SK-N-SH (cell line): ENCODE measurements around the gene POLR1E. TPM values are rescaled to one million over a fixed set of nuclear protein-coding genes. Genes with fewer than 3 reads are reported as not detected.
"Not testable (repeated sequence)": the region's sequence is repeated elsewhere in the genome, so short reads cannot be mapped to it uniquely, and the experiment has no call there.

Experiments
- CTCF ChIA-PET: fragments of 300-600, 350-600 bp; formaldehyde crosslinking; extraction: SDS; loops from one replicate; lab custom pipeline; 2021; lab: Yijun Ruan, JAX
- POLR2A ChIA-PET: fragments of 350-600 bp; sonication (Branson Sonifier 250); formaldehyde crosslinking; extraction: SDS; loops from one replicate; lab custom pipeline; 2020; ENCODE audit warnings: antibody characterized with exemption, inconsistent platforms; lab: Yijun Ruan, JAX
- DNase-seq: peaks from one replicate; pipeline ENCODE4 v3.0.0; 2012
- H2AFZ ChIP-seq: fragments of 200-600 bp; sonication (generic); 2 replicates; pipeline ENCODE4 v1.8.1; 2016; ENCODE audit warnings: antibody characterized with exemption, mild to moderate bottlenecking, low read depth
- H3F3A ChIP-seq: fragments of 200-600 bp; sonication (generic); replicated peaks from 2 replicates; pipeline ENCODE3; 2016; ENCODE audit warnings: antibody characterized with exemption, mild to moderate bottlenecking; ENCODE audit not compliant: insufficient read depth
- H3K27ac ChIP-seq, 2 experiments: fragments of 200-500 bp in 1 of 2; fragments of 200-600 bp in 1 of 2; sonication (Bioruptor generic) in 1 of 2; sonication (generic), shearing (Covaris generic) in 1 of 2; 2 replicates each; pipeline versions ENCODE4 v1.5.1 to v1.6.1; 2014 to 2016; ENCODE audit warnings: low read depth in 2 of 2, inconsistent platforms in 1 of 2, low read length in 1 of 2, mild to moderate bottlenecking in 1 of 2, mixed read lengths in 1 of 2
- H3K27me3 ChIP-seq: fragments of 200-600 bp; sonication (generic), shearing (Covaris generic); 2 replicates; pipeline ENCODE4 v1.6.1; 2016; ENCODE audit warnings: mixed run types; ENCODE audit not compliant: insufficient read depth
- H3K36me3 ChIP-seq, 2 experiments: fragments of 200-500 bp in 1 of 2; fragments of 200-600 bp in 1 of 2; sonication (Bioruptor generic) in 1 of 2; sonication (generic) in 1 of 2; replicated peaks in 1 of 2; 2 replicates each; pipeline versions ENCODE3 to v1.5.1; 2014 to 2016; ENCODE audit warnings: low read length in 1 of 2, mild to moderate bottlenecking in 1 of 2; ENCODE audit not compliant: insufficient read depth in 2 of 2, control insufficient read depth in 1 of 2
- H3K4me1 ChIP-seq, 2 experiments: fragments of 200-500 bp in 1 of 2; fragments of 200-600 bp in 1 of 2; sonication (Bioruptor generic) in 1 of 2; sonication (generic), shearing (Covaris generic) in 1 of 2; 2 replicates each; pipeline versions ENCODE4 v1.5.1 to v1.6.1; 2014 to 2016; ENCODE audit warnings: low read depth in 1 of 2, low read length in 1 of 2, mixed run types in 1 of 2; ENCODE audit not compliant: insufficient read depth in 2 of 2, control insufficient read depth in 1 of 2
- H3K4me2 ChIP-seq: fragments of 200-600 bp; sonication (generic), shearing (Covaris generic); 2 replicates; pipeline ENCODE4 v1.6.1; 2017; ENCODE audit warnings: mixed run types
- H3K4me3 ChIP-seq, 2 experiments: fragments of 200-500 bp in 1 of 2; fragments of 200-600 bp in 1 of 2; sonication (Bioruptor generic) in 1 of 2; sonication (generic), shearing (Covaris generic) in 1 of 2; 2 replicates each; pipeline versions ENCODE4 v1.5.1 to v1.8.1; 2014 to 2016; ENCODE audit warnings: low read depth in 2 of 2, inconsistent platforms in 1 of 2, low read length in 1 of 2, mild to moderate bottlenecking in 1 of 2, mixed read lengths in 1 of 2, moderate library complexity in 1 of 2
- H3K79me2 ChIP-seq: fragments of 200-600 bp; sonication (generic); 2 replicates; pipeline ENCODE4 v1.8.1; 2017; ENCODE audit warnings: mild to moderate bottlenecking; ENCODE audit not compliant: insufficient read depth
- H3K9ac ChIP-seq: fragments of 200-600 bp; sonication (generic); 2 replicates; pipeline ENCODE4 v1.6.1; 2017; ENCODE audit warnings: mixed run types
- H3K9me2 ChIP-seq: fragments of 200-600 bp; sonication (generic); 2 replicates; pipeline ENCODE4 v1.6.1; 2017; ENCODE audit warnings: mixed run types
- H3K9me3 ChIP-seq: fragments of 200-600 bp; sonication (generic); 2 replicates; pipeline ENCODE4 v1.6.1; 2017; ENCODE audit warnings: mixed run types, mild to moderate bottlenecking, moderate library complexity
- H4K20me1 ChIP-seq: fragments of 200-600 bp; sonication (generic); 2 replicates; pipeline ENCODE4 v1.6.1; 2017; ENCODE audit warnings: mild to moderate bottlenecking, mixed run types; ENCODE audit not compliant: insufficient read depth
- CHD2 ChIP-seq: fragments of 150-350 bp; IDR thresholded peaks from 2 replicates; pipeline ENCODE4 v1.6.1; 2018; ENCODE audit warnings: low read length; ENCODE audit not compliant: partially characterized antibody
- EP300 ChIP-seq, 2 experiments: IDR thresholded peaks; 2 replicates each; pipeline versions ENCODE4 v1.4.0 to v1.6.1; 2012; ENCODE audit warnings: borderline replicate concordance in 1 of 2, low read depth in 1 of 2, low read length in 1 of 2
- EZH2phosphoT487 ChIP-seq: fragments of 200-600 bp; sonication (generic); IDR thresholded peaks from 2 replicates; pipeline ENCODE4 v1.6.1; 2017; ENCODE audit warnings: low read depth, mixed run types, mild to moderate bottlenecking, antibody characterized with exemption, moderate library complexity, borderline replicate concordance
- FOXJ3 ChIP-seq: sonication (generic); formaldehyde crosslinking; IDR thresholded peaks from 2 replicates; pipeline ENCODE4 v1.5.1; 2020; ENCODE audit warnings: mild to moderate bottlenecking, missing genetic modification reagents
- JUND ChIP-seq: IDR thresholded peaks from 2 replicates; pipeline ENCODE4 v1.4.0; 2012
- NRF1 ChIP-seq: IDR thresholded peaks from 2 replicates; pipeline ENCODE4 v1.6.1; 2012; ENCODE audit warnings: low read depth, mild to moderate bottlenecking, low read length
- POLR2AphosphoS5 ChIP-seq: IDR thresholded peaks from 2 replicates; pipeline ENCODE4 v1.6.1; 2012; ENCODE audit warnings: low read depth, low read length
- RXRA ChIP-seq: IDR thresholded peaks from 2 replicates; pipeline ENCODE4 v1.4.0; 2012; ENCODE audit warnings: low read depth, mild to moderate bottlenecking, borderline replicate concordance
- SIN3A ChIP-seq: IDR thresholded peaks from 2 replicates; pipeline ENCODE4 v1.6.1; 2012; ENCODE audit warnings: low read depth, mild to moderate bottlenecking, low read length, moderate library complexity, borderline replicate concordance
- TAF1 ChIP-seq: IDR thresholded peaks from 2 replicates; pipeline ENCODE4 v1.6.1; 2012; ENCODE audit warnings: low read depth, mild to moderate bottlenecking, low read length, moderate library complexity, borderline replicate concordance
- TEAD4 ChIP-seq: IDR thresholded peaks from 2 replicates; pipeline ENCODE4 v1.4.0; 2012; ENCODE audit warnings: mild to moderate bottlenecking, borderline replicate concordance; ENCODE audit not compliant: insufficient read depth
- WGBS: methylation state at CpG from one replicate; pipeline ENCODE4 v1.1.6; 2017; ENCODE audit warnings: low lambda C conversion rate; 5-methylcytosine and 5-hydroxymethylcytosine counted together
- polyA plus RNA-seq, 3 experiments: library from polyadenylated mRNA; depleted of rRNA; stranded (reverse); fragments of >200 nt; gene quantifications; 2 replicates each; pipeline ENCODE4 v1.2.3, GENCODE V29; 2012
- TF ChIP-seq, protein P1 (sequence below): fragments of 200-600 bp; sonication (generic); IDR thresholded peaks from 2 replicates; pipeline ENCODE4 v1.6.1; 2017; ENCODE audit warnings: antibody characterized with exemption, mild to moderate bottlenecking, moderate library complexity
- TF ChIP-seq, protein P2 (sequence below): fragments of 150-350 bp; IDR thresholded peaks from 2 replicates; pipeline ENCODE4 v1.6.1; 2016; ENCODE audit warnings: mild to moderate bottlenecking, low read depth, low read length
- TF ChIP-seq, protein P3 (sequence below): IDR thresholded peaks from 2 replicates; pipeline ENCODE4 v1.4.0; 2012; ENCODE audit warnings: low read depth, borderline replicate concordance

The POLR1E gene
- polyA plus RNA-seq, 1 of the 3 experiments (the other 2 are of a cell fraction): 38.8 TPM

DNA sequence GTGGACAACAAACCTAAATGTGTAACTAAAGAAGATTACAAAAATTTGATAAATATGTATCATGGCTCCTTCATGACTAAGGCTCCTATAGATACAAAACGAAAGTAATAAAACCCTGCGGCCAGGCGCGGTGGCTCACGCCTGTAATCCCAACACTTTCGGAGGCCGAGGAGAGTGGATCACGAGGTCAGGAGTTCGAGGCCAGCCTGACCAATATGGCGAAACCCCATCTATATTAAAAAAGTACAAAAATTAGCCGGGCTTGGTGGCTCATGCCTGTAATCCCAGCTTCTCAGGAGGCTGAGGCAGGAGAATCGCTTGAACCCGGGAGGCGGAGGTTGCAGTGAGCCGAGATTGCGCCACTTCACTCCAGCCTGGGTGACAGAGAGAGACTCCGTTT is 18.2 kb upstream of the POLR1E start:
- POLR2A ChIA-PET, H3K27me3 ChIP-seq, H3K27ac ChIP-seq, H3K4me3 ChIP-seq, H3K9me2 ChIP-seq, H3K9me3 ChIP-seq, H3K36me3 ChIP-seq, H2AFZ ChIP-seq, H3K9ac ChIP-seq, DNase-seq, H3K4me2 ChIP-seq: not testable (repeated sequence)
- 89% methylated on average over 17 of the region's 17 CpGs for WGBS
- Histone ChIP-seq H3K79me2 (peaks cover 22% of the 10 kb centered on the region), H4K20me1 (peaks cover 17% of the 10 kb centered on the region; the same call in 1 of the 2 replicates), H3K4me1 (peaks cover 6 to 14% of the 10 kb centered on the region in 2 experiments; a peak in 3 of 4 replicates), H3F3A (peaks cover 40% of the 10 kb centered on the region)
- CTCF ChIA-PET: interaction anchor here (1.2 kb wide), 1 partner anchor 25 kb away, joined by 3 read pairs; no protein-coding TSS in a partner anchor

DNA sequence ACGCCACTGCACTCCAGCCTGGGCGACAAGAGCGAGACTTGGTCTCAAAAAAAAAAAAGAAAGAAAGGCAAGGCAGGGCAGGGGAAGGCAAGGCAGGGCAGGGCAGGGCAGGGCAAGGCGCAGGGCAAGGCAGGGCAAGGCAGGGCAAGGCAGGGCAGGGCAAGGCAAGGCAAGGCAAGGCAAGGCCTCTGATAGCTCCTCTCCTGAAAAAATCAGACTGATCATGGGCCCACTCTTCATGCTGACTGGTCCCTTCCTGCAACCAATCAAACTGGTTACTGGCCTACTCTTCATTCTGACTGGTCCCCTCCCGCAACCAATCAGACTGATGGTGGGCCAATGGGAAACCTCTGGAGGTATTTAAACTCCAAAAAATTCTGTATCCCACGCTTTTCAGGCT is 17.1 kb upstream of the POLR1E start:
- Histone ChIP-seq H3K9me3 (no peaks in the 10 kb centered on the region), H2AFZ (no peak overlapping the region), H3K36me3 (no peaks in the 10 kb centered on the region), H3K4me2 (no peak overlapping the region), H3K27ac (no peak overlapping the region), H3F3A (peaks cover 51% of the 10 kb centered on the region), H4K20me1 (peaks cover 6% of the 10 kb centered on the region; the same call in 1 of the 2 replicates), H3K27me3 (no peaks in the 10 kb centered on the region), H3K9ac (no peak overlapping the region), H3K4me3 (no peak overlapping the region), H3K79me2 (peaks cover 11% of the 10 kb centered on the region), H3K4me1 (peaks cover 3 to 5% of the 10 kb centered on the region in 2 experiments; a peak in 3 of 4 replicates), H3K9me2 (no peaks in the 10 kb centered on the region)
- CTCF ChIA-PET: interaction anchor here (1.1 to 3.4 kb wide), 3 partner anchors 10 to 24 kb away, joined by 3 to 8 read pairs (median 3); no protein-coding TSS in a partner anchor
- WGBS: 98% methylated on average over 6 of the region's 6 CpGs
- POLR2A ChIA-PET: no interaction called here
- TF ChIP-seq, protein P1, sequence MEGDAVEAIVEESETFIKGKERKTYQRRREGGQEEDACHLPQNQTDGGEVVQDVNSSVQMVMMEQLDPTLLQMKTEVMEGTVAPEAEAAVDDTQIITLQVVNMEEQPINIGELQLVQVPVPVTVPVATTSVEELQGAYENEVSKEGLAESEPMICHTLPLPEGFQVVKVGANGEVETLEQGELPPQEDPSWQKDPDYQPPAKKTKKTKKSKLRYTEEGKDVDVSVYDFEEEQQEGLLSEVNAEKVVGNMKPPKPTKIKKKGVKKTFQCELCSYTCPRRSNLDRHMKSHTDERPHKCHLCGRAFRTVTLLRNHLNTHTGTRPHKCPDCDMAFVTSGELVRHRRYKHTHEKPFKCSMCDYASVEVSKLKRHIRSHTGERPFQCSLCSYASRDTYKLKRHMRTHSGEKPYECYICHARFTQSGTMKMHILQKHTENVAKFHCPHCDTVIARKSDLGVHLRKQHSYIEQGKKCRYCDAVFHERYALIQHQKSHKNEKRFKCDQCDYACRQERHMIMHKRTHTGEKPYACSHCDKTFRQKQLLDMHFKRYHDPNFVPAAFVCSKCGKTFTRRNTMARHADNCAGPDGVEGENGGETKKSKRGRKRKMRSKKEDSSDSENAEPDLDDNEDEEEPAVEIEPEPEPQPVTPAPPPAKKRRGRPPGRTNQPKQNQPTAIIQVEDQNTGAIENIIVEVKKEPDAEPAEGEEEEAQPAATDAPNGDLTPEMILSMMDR: no peak
- TF ChIP-seq FOXJ3 (CRISPR knock-in tag) (no peak), SIN3A (no peak), NRF1 (no peak), EP300 (IDR thresholded peaks at IDR 0.05; ENCODE audit: borderline replicate concordance in 1 of 2, low read depth in 1 of 2, low read length in 1 of 2) (no peak), TEAD4 (no peak), TAF1 (no peak), EZH2phosphoT487 (no peak), POLR2AphosphoS5 (no peak), RXRA (no peak), JUND (no peak), CHD2 (no peak)
- TF ChIP-seq, protein P2, sequence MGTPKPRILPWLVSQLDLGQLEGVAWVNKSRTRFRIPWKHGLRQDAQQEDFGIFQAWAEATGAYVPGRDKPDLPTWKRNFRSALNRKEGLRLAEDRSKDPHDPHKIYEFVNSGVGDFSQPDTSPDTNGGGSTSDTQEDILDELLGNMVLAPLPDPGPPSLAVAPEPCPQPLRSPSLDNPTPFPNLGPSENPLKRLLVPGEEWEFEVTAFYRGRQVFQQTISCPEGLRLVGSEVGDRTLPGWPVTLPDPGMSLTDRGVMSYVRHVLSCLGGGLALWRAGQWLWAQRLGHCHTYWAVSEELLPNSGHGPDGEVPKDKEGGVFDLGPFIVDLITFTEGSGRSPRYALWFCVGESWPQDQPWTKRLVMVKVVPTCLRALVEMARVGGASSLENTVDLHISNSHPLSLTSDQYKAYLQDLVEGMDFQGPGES: no peak
- TF ChIP-seq, protein P3, sequence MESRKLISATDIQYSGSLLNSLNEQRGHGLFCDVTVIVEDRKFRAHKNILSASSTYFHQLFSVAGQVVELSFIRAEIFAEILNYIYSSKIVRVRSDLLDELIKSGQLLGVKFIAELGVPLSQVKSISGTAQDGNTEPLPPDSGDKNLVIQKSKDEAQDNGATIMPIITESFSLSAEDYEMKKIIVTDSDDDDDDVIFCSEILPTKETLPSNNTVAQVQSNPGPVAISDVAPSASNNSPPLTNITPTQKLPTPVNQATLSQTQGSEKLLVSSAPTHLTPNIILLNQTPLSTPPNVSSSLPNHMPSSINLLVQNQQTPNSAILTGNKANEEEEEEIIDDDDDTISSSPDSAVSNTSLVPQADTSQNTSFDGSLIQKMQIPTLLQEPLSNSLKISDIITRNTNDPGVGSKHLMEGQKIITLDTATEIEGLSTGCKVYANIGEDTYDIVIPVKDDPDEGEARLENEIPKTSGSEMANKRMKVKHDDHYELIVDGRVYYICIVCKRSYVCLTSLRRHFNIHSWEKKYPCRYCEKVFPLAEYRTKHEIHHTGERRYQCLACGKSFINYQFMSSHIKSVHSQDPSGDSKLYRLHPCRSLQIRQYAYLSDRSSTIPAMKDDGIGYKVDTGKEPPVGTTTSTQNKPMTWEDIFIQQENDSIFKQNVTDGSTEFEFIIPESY: no peak
- DNase-seq: no peak
